Spleen (tissue), 11 donors: ENCODE measurements around the gene DMRTC2. TPM values are rescaled to one million over a fixed set of nuclear protein-coding genes. Genes with fewer than 3 reads are reported as not detected.
A peak's percentile ranks its signal among the peaks of the same experiment; 100 is the strongest.

Experiments
- DNase-seq: peaks from one replicate; pipeline ENCODE4 v3.0.0-alpha.2; 2020
- H3K27ac ChIP-seq, 8 donors: fragments of 200-600 bp; sonication (generic) in 7 of 8; 1 replicate in 4 of 8; 2 replicates in 4 of 8; pipeline versions ENCODE4 v1.5.0 to v1.8.0; 2016 to 2021; ENCODE audit warnings: inconsistent platforms in 4 of 8, mild to moderate bottlenecking in 4 of 8, moderate library complexity in 1 of 8
- H3K27me3 ChIP-seq, 7 donors: fragments of 200-600 bp; sonication (generic) in 6 of 7; replicated peaks in 1 of 7; 1 replicate in 4 of 7; 2 replicates in 3 of 7; pipeline versions ENCODE4 v1.5.0 to v1.8.0; 2016 to 2021; ENCODE audit warnings: inconsistent platforms in 3 of 7, mild to moderate bottlenecking in 1 of 7
- H3K36me3 ChIP-seq, 6 donors: fragments of 200-600 bp; sonication (generic) in 5 of 6; 1 replicate in 4 of 6; 2 replicates in 2 of 6; pipeline versions ENCODE4 v1.5.0 to v1.8.0; 2016 to 2021; ENCODE audit warnings: inconsistent platforms in 2 of 6
- H3K4me1 ChIP-seq, 6 donors: fragments of 200-600 bp; sonication (generic) in 5 of 6; 1 replicate in 3 of 6; 2 replicates in 3 of 6; pipeline versions ENCODE4 v1.5.0 to v1.8.0; 2016 to 2021; ENCODE audit warnings: inconsistent platforms in 3 of 6
- H3K4me3 ChIP-seq, 8 donors: fragments of 200-600 bp; sonication (generic) in 7 of 8; 1 replicate in 4 of 8; 2 replicates in 4 of 8; pipeline versions ENCODE4 v1.5.0 to v1.8.0; 2016 to 2021; ENCODE audit warnings: inconsistent platforms in 4 of 8, mild to moderate bottlenecking in 4 of 8, moderate library complexity in 2 of 8
- H3K9me3 ChIP-seq, 8 donors: fragments of 200-600 bp; sonication (generic) in 7 of 8; 1 replicate in 4 of 8; 2 replicates in 4 of 8; pipeline versions ENCODE4 v1.5.0 to v1.8.0; 2016 to 2021; ENCODE audit warnings: inconsistent platforms in 4 of 8
- CTCF ChIP-seq, 11 experiments: fragments of 200-600 bp in 7 of 11; fragments of 450-650 bp in 4 of 11; sonication (generic) in 4 of 11; IDR thresholded peaks in 8 of 11; conservative IDR thresholded peaks in 3 of 11; 1 replicate in 7 of 11; 2 replicates in 4 of 11; pipeline versions ENCODE4 v1.4.0 to v1.8.0; 2016 to 2021; ENCODE audit warnings: antibody characterized with exemption in 11 of 11, inconsistent platforms in 4 of 11, mild to moderate bottlenecking in 1 of 11
- POLR2A ChIP-seq, 3 donors: fragments of 450-650 bp; IDR thresholded peaks; one replicate each; pipeline ENCODE4 v1.5.1; 2017; ENCODE audit warnings: antibody characterized with exemption in 3 of 3, mild to moderate bottlenecking in 1 of 3
- POLR2AphosphoS5 ChIP-seq, 3 donors: sonication (generic); formaldehyde crosslinking; IDR thresholded peaks; one replicate each; pipeline ENCODE4 v1.5.1; 2017; ENCODE audit warnings: antibody characterized with exemption in 3 of 3
- WGBS, 5 donors: extraction: QIAGEN DNeasy Blood & Tissue Kit in 3 of 5; methylation state at CpG; one replicate each; pipeline versions ENCODE4 v1.1.5 to v1.1.7; 2013 to 2018; 5-methylcytosine and 5-hydroxymethylcytosine counted together
- intact Hi-C: fragments of 100-400 bp; cut with DNase I; formaldehyde crosslinking; loops from one replicate; pipeline ENCODE4 v1.15.0; 2023; ENCODE audit warnings: low total_unique reads
- microRNA-seq, 3 donors: library from miRNA; unstranded; fragments of <30 nt; microRNA quantifications; one replicate each; pipeline versions ENCODE4 to v1.1.0, GENCODE V29; 2019 to 2020
- polyA plus RNA-seq, 3 donors: library from polyadenylated mRNA; stranded (reverse); fragments of 200-250 nt; gene quantifications; one replicate each; pipeline ENCODE4 v1.2.1, GENCODE V29; 2013
- small RNA-seq, 4 donors: library from RNA; depleted of rRNA; stranded (forward); fragments of <200 nt; gene quantifications; one replicate each; pipeline ENCODE3, GENCODE V24; 2016
- total RNA-seq, 7 donors: library from RNA; depleted of rRNA in 3 of 7; stranded (reverse); fragments of >200 nt in 3 of 7; fragmentation: NEBNext Ultra II Directional in 4 of 7; extraction: Animal tissue kit (Norgen Biotek cat#: 25700) in 4 of 7; gene quantifications; one replicate each; pipeline versions ENCODE4 v1.1.0 to v1.2.1, GENCODE V29; 2016 to 2021
- donor health status: healthy with polysubstance abuse.
- donor health status: DM: no; HTN: no; CAD: no; lungs with moderate emphysema.
- donor health status: DM: no; HTN: no; CAD: no.
- donor health status: Bipolar disorder and iron deficiency.
- donor health status: healthy.
- donor health status: DM: no; HTN: no; CAD: no.
- donor health status: DM: yes; HTN: yes; CAD: no.

Gene DMRTC2
- total and polyA plus RNA-seq, 10 donors: not detected

- Histone ChIP-seq H3K4me3 (no peak overlapping the region), H3K27me3 (no peaks in the 10 kb centered on the region), H3K27ac (peak overlapping the region in 2 of 8 donors; percentile 18 to 50), H3K36me3 (peaks cover 11 to 96% (median 84%) of the 10 kb centered on the region in 6 donors), H3K4me1 (peaks cover 0 to 62% (median 16%) of the 10 kb centered on the region in 6 donors), H3K9me3 (no peaks in the 10 kb centered on the region)
- 67 to 90% (median 85%) methylated on average over 1 of the region's 1 CpG for WGBS, 5 donors
- DNase-seq: no peak
- intact Hi-C loops: no loop called here
- no peak for TF ChIP-seq POLR2A (IDR thresholded peaks at IDR 0.05)
- TF ChIP-seq POLR2AphosphoS5 (IDR thresholded peaks at IDR 0.05): no peak
- TF ChIP-seq CTCF (IDR thresholded peaks at IDR 0.05 in 8 of 11, conservative IDR thresholded peaks at IDR 0.05 in 3 of 11): no peak
Observed at GRCh38 chr19:41896581-41896942, 51.7 kb downstream of the DMRTC2 start.

- Histone ChIP-seq H3K9me3 (no peaks in the 10 kb centered on the region), H3K4me3 (no peak overlapping the region), H3K27me3 (no peaks in the 10 kb centered on the region), H3K4me1 (peaks cover 0 to 56% (median 9%) of the 10 kb centered on the region in 6 donors), H3K36me3 (peaks cover 11 to 96% (median 84%) of the 10 kb centered on the region in 6 donors), H3K27ac (peak overlapping the region in 1 of 8 donors; percentile 48)
- DNase-seq: no peak
- TF ChIP-seq POLR2AphosphoS5 (IDR thresholded peaks at IDR 0.05): peak in 1 of 3 donors; percentile 39
- no peak for TF ChIP-seq POLR2A (IDR thresholded peaks at IDR 0.05)
- intact Hi-C loops: no loop called here
- WGBS, 5 donors: 86 to 96% (median 95%) methylated on average over 3 of the region's 3 CpGs
Observed at GRCh38 chr19:41897181-41897580, 52.3 kb downstream of the DMRTC2 start.

GRCh38 chr19:41897820-41898219, 53.0 kb downstream of the DMRTC2 start:
- WGBS, 5 donors: 87 to 94% (median 92%) methylated on average over 24 of the region's 24 CpGs
- DNase-seq: no peak
- no peak overlapping the region for H3K27ac ChIP-seq

GRCh38 chr19:41898235-41898634, 53.4 kb downstream of the DMRTC2 start:
- H3K27me3 ChIP-seq: no peaks in the 10 kb centered on the region
- no peak for DNase-seq
- peaks cover 0 to 45% (median 2%) of the 10 kb centered on the region in 6 donors for H3K4me1 ChIP-seq
- H3K36me3 ChIP-seq: peaks cover 14 to 96% (median 85%) of the 10 kb centered on the region in 6 donors
- intact Hi-C loops: no loop called here
- H3K9me3 ChIP-seq: no peaks in the 10 kb centered on the region
- no peak overlapping the region for H3K4me3 ChIP-seq
- TF ChIP-seq CTCF (IDR thresholded peaks at IDR 0.05 in 8 of 11, conservative IDR thresholded peaks at IDR 0.05 in 3 of 11): no peak
- peak in 1 of 3 donors; percentile 57 for TF ChIP-seq POLR2AphosphoS5 (IDR thresholded peaks at IDR 0.05)
- H3K27ac ChIP-seq: peak overlapping the region in 1 of 8 donors; percentile 40
- 89 to 96% (median 94%) methylated on average over 14 to 15 of the region's 15 CpGs for WGBS, 5 donors

More at GRCh38 chr19:41897820-41898219, 53.0 kb downstream of the DMRTC2 start:
- Histone ChIP-seq H3K4me1 (peaks cover 0 to 50% (median 3%) of the 10 kb centered on the region in 6 donors), H3K36me3 (peaks cover 11 to 96% (median 84%) of the 10 kb centered on the region in 6 donors), H3K9me3 (no peaks in the 10 kb centered on the region), H3K27me3 (no peaks in the 10 kb centered on the region), H3K4me3 (no peak overlapping the region)
- intact Hi-C loops: no loop called here
- TF ChIP-seq CTCF (IDR thresholded peaks at IDR 0.05 in 8 of 11, conservative IDR thresholded peaks at IDR 0.05 in 3 of 11) (no peak), POLR2AphosphoS5 (IDR thresholded peaks at IDR 0.05) (peak in 2 of 3 donors; percentile 29 to 53), POLR2A (IDR thresholded peaks at IDR 0.05) (no peak)

Small RNA genes within 50 kb of the gene (microRNA-seq; reads per million reads assigned to microRNA genes)
- 0 to 0.57 (median 0) reads per million in 3 donors for gene MIR6797

Small RNA genes within 50 kb of the gene (small RNA-seq; reads per million reads assigned to genes)
- 0 to 0.23 (median 0.03) reads per million in 4 donors for gene MIR6797

Other genes starting within 250 kb of the DMRTC2 start
- gene CEACAM4, start 218.0 kb upstream of the DMRTC2 start, total RNA-seq: 10 to 100 TPM; 11.0 to 76.4 (median 28.4) TPM
- 1 to 10 TPM; 3.3 to 9.0 (median 4.5) TPM for gene CEACAM4, start 218.0 kb upstream of the DMRTC2 start, polyA plus RNA-seq
- not detected for gene CEACAM7, start 156.8 kb upstream of the DMRTC2 start, total RNA-seq
- under 1 TPM in 1 of 3 donors, not detected in 2; 0.13 TPM for gene CEACAM7, start 156.8 kb upstream of the DMRTC2 start, polyA plus RNA-seq
- gene CEACAM5, start 136.4 kb upstream of the DMRTC2 start, total RNA-seq: under 1 TPM in 1 of 7 donors, not detected in 6; 0.60 TPM
- gene CEACAM5, start 136.4 kb upstream of the DMRTC2 start, polyA plus RNA-seq: under 1 TPM in 1 of 3 donors, not detected in 2; 0.61 TPM
- 10 to 100 TPM in 1 of 7 donors, 1 to 10 TPM in 5, under 1 TPM in 1; 0.88 to 14.8 (median 2.4) TPM for gene CEACAM6, start 89.5 kb upstream of the DMRTC2 start, total RNA-seq
- gene CEACAM6, start 89.5 kb upstream of the DMRTC2 start, polyA plus RNA-seq: under 1 TPM; 0.27 to 0.48 (median 0.45) TPM
- 10 to 100 TPM in 5 of 7 donors, 1 to 10 TPM in 2; 3.8 to 31.9 (median 13.5) TPM for gene CEACAM3, start 48.5 kb upstream of the DMRTC2 start, total RNA-seq
- gene CEACAM3, start 48.5 kb upstream of the DMRTC2 start, polyA plus RNA-seq: 1 to 10 TPM in 2 of 3 donors, under 1 TPM in 1; 0.55 to 4.0 (median 1.6) TPM
- not detected for gene LYPD4, start 359 bp upstream of the DMRTC2 start, total RNA-seq
- under 1 TPM in 1 of 3 donors, not detected in 2; 0.04 TPM for gene LYPD4, start 359 bp upstream of the DMRTC2 start, polyA plus RNA-seq
- 1,000 to 10,000 TPM in 4 of 7 donors, 100 to 1,000 TPM in 3; 744 to 2,126 (median 1,870) TPM for gene RPS19, start 15.2 kb downstream of the DMRTC2 start, total RNA-seq
- gene RPS19, start 15.2 kb downstream of the DMRTC2 start, polyA plus RNA-seq: 1,000 to 10,000 TPM; 5,153 to 8,491 (median 7,946) TPM
- gene CD79A, start 32.2 kb downstream of the DMRTC2 start, total RNA-seq: 100 to 1,000 TPM; 222 to 361 (median 269) TPM
- 1,000 to 10,000 TPM in 1 of 3 donors, 100 to 1,000 TPM in 2; 748 to 1,033 (median 986) TPM for gene CD79A, start 32.2 kb downstream of the DMRTC2 start, polyA plus RNA-seq
- 100 to 1,000 TPM; 238 to 473 (median 382) TPM for gene ARHGEF1, start 38.1 kb downstream of the DMRTC2 start, total RNA-seq
- gene ARHGEF1, start 38.1 kb downstream of the DMRTC2 start, polyA plus RNA-seq: 100 to 1,000 TPM; 314 to 543 (median 478) TPM
- gene ERFL, start 83.4 kb downstream of the DMRTC2 start, total RNA-seq: 1 to 10 TPM in 5 of 7 donors, under 1 TPM in 2; 0.46 to 3.0 (median 1.6) TPM
- 1 to 10 TPM; 2.2 to 2.4 (median 2.2) TPM for gene ERFL, start 83.4 kb downstream of the DMRTC2 start, polyA plus RNA-seq
- 100 to 1,000 TPM in 5 of 7 donors, 10 to 100 TPM in 2; 85.6 to 154 (median 123) TPM for gene RABAC1, start 114.3 kb downstream of the DMRTC2 start, total RNA-seq
- 100 to 1,000 TPM; 110 to 165 (median 145) TPM for gene RABAC1, start 114.3 kb downstream of the DMRTC2 start, polyA plus RNA-seq
- 1 to 10 TPM in 5 of 7 donors, under 1 TPM in 2; 0.72 to 2.2 (median 1.9) TPM for gene ATP1A3, start 149.2 kb downstream of the DMRTC2 start, total RNA-seq
- under 1 TPM; 0.39 to 0.83 (median 0.53) TPM for gene ATP1A3, start 149.2 kb downstream of the DMRTC2 start, polyA plus RNA-seq
- gene GRIK5, start 225.2 kb downstream of the DMRTC2 start, total RNA-seq: 1 to 10 TPM in 6 of 7 donors, under 1 TPM in 1; 0.98 to 4.7 (median 2.2) TPM
- gene GRIK5, start 225.2 kb downstream of the DMRTC2 start, polyA plus RNA-seq: 1 to 10 TPM in 2 of 3 donors, under 1 TPM in 1; 0.94 to 1.4 (median 1.4) TPM
- 10 to 100 TPM; 12.0 to 21.0 (median 17.4) TPM for gene ZNF574, start 231.1 kb downstream of the DMRTC2 start, total RNA-seq
- 10 to 100 TPM in 1 of 3 donors, 1 to 10 TPM in 2; 4.7 to 10.5 (median 4.9) TPM for gene ZNF574, start 231.1 kb downstream of the DMRTC2 start, polyA plus RNA-seq